ENCODE measurements around the gene CRIM1.

GRCh38 chr2:36539631-36540030, 184.1 kb downstream of the CRIM1 start:
- no peak for TF ChIP-seq POLR2AphosphoS5 (IDR thresholded peaks at IDR 0.05; ENCODE audit: low read depth, low read length)
- TF ChIP-seq TAF1 (IDR thresholded peaks at IDR 0.05; ENCODE audit: borderline replicate concordance, insufficient read depth, low read length), result no peak
- TF ChIP-seq FOXP2 (optimal IDR thresholded peaks at IDR 0.05; ENCODE audit: borderline replicate concordance, extremely low read depth, extremely low read length, insufficient read depth), result no peak
- no peak for TF ChIP-seq SIN3A (IDR thresholded peaks at IDR 0.05; ENCODE audit: borderline replicate concordance, insufficient read depth, low read length)
- TF ChIP-seq REST (IDR thresholded peaks at IDR 0.05; ENCODE audit: insufficient read depth in 1 of 2, low read depth in 2 of 2, low read length in 2 of 2), result no peak
